ENCODE data around the gene PRDM15. TPM values are rescaled to one million over a fixed set of nuclear protein-coding genes. Genes with fewer than 3 reads are reported as not detected.

The PRDM15 gene
- total RNA-seq, 1 donor from 2014 or later, result 2.9 TPM

- Histone ChIP-seq H3K4me1 (no peaks in the 10 kb centered on the region), H3K27me3 (ENCODE audit: low read depth) (no peaks in the 10 kb centered on the region), H3K4me3 (no peak overlapping the region), H3K9me3 (replicated peaks) (no peaks in the 10 kb centered on the region), H3K27ac (replicated peaks) (no peak overlapping the region), H3K36me3 (no peaks in the 10 kb centered on the region)
- DNase-seq, result no peak
- TF ChIP-seq CTCF (IDR thresholded peaks at IDR 0.05; ENCODE audit: borderline replicate concordance), result no peak
- intact Hi-C loops (cut with micrococcal nuclease), result no loop called here
Observed at GRCh38 chr21:41868062-41868710, 11.0 kb downstream of the PRDM15 start.

GRCh38 chr21:41867313-41867712 is 11.8 kb downstream of the PRDM15 start:
- Histone ChIP-seq H3K9me3 (replicated peaks) (no peaks in the 10 kb centered on the region), H3K27me3 (ENCODE audit: low read depth) (no peaks in the 10 kb centered on the region), H3K27ac (replicated peaks) (no peak overlapping the region), H3K4me1 (no peaks in the 10 kb centered on the region), H3K4me3 (no peak overlapping the region), H3K36me3 (no peaks in the 10 kb centered on the region)
- intact Hi-C loops (cut with micrococcal nuclease), result no loop called here
- TF ChIP-seq CTCF (IDR thresholded peaks at IDR 0.05; ENCODE audit: borderline replicate concordance), result no peak
- no peak for DNase-seq

GRCh38 chr21:41866274-41866809 is 12.8 kb downstream of the PRDM15 start:
- no peaks in the 10 kb centered on the region for H3K9me3 ChIP-seq (replicated peaks)
- H3K4me1 ChIP-seq, result no peaks in the 10 kb centered on the region
- no peak for TF ChIP-seq CTCF (IDR thresholded peaks at IDR 0.05; ENCODE audit: borderline replicate concordance)
- intact Hi-C loops (cut with micrococcal nuclease), result no loop called here
- no peak overlapping the region for H3K4me3 ChIP-seq
- H3K27me3 ChIP-seq (ENCODE audit: low read depth), result no peaks in the 10 kb centered on the region
- H3K27ac ChIP-seq (replicated peaks), result no peak overlapping the region
- DNase-seq, result no peak
- no peaks in the 10 kb centered on the region for H3K36me3 ChIP-seq

- H3K9me3 ChIP-seq (replicated peaks), result no peaks in the 10 kb centered on the region
- no peaks in the 10 kb centered on the region for H3K36me3 ChIP-seq
- intact Hi-C loops (cut with micrococcal nuclease), result no loop called here
- no peak overlapping the region for H3K4me3 ChIP-seq
- H3K27ac ChIP-seq (replicated peaks), result no peak overlapping the region
- DNase-seq, result no peak
- H3K27me3 ChIP-seq (ENCODE audit: low read depth), result no peaks in the 10 kb centered on the region
- H3K4me1 ChIP-seq, result no peaks in the 10 kb centered on the region
- TF ChIP-seq CTCF (IDR thresholded peaks at IDR 0.05; ENCODE audit: borderline replicate concordance), result no peak
Observed at GRCh38 chr21:41865002-41865777, 14.0 kb downstream of the PRDM15 start.

GRCh38 chr21:41864311-41865001 is 14.7 kb downstream of the PRDM15 start:
- Histone ChIP-seq H3K4me3 (no peak overlapping the region), H3K9me3 (replicated peaks) (no peaks in the 10 kb centered on the region), H3K36me3 (peaks cover 5% of the 10 kb centered on the region), H3K27ac (replicated peaks) (no peak overlapping the region), H3K4me1 (no peaks in the 10 kb centered on the region), H3K27me3 (ENCODE audit: low read depth) (no peaks in the 10 kb centered on the region)
- intact Hi-C loops (cut with micrococcal nuclease), result no loop called here
- DNase-seq, result no peak
- TF ChIP-seq CTCF (IDR thresholded peaks at IDR 0.05; ENCODE audit: borderline replicate concordance), result no peak
